A549 (cell line): ENCODE data around the gene SLC24A1.

Experiments
- CHD2 ChIP-seq: fragments of 150-350 bp; IDR thresholded peaks from 2 replicates; pipeline ENCODE4 v1.6.1; 2014; ENCODE audit warnings: low read length; ENCODE audit not compliant: partially characterized antibody
- USF2 ChIP-seq: fragments of 450-650 bp; IDR thresholded peaks from 2 replicates; pipeline ENCODE4 v1.6.1; 2014; ENCODE audit warnings: antibody characterized with exemption

DNA sequence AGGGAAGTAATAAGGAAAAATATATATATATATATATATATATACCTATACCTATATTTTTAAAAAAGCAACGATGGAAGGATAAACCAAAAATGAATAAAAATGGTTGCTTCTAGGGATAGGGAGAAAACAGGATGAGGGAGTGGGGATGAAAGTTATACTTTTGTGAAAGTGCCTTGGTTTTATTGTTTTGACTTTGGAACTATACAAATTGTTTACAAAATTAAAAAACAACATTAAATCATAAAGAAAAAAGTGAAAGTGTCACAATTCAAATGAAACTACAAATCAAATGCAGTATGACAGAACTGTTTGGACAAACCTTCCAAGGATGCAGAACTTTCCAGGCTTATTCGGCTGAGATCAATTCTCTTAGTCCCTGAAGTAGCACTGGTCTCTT, 54.4 kb downstream of the SLC24A1 start:
- TF ChIP-seq USF2 (no peak), CHD2 (no peak)
